RWPE2 (cell line): ENCODE results near the gene PKD2L1.

Experiments used
- ATAC-seq: fragments of 200-7000 bp; cut with Tn5 transposase; 3 replicates; pipeline ENCODE4 v1.9.1; 2021; ENCODE audit warnings: low read depth
- DNase-seq: peaks from one replicate; pipeline ENCODE4 v3.0.0-alpha.2; 2020; ENCODE audit warnings: low spot score
- H3K27ac ChIP-seq: fragments of 450-650 bp; 2 replicates; pipeline ENCODE4 v1.5.1; 2017; ENCODE audit warnings: mild to moderate bottlenecking; ENCODE audit not compliant: poor library complexity, severe bottlenecking
- H3K27me3 ChIP-seq: fragments of 250-450 bp; sonication (Bioruptor Pico); 2 replicates; pipeline ENCODE4 v1.5.1; 2021; ENCODE audit warnings: mild to moderate bottlenecking, moderate library complexity; ENCODE audit not compliant: insufficient read depth, poor library complexity, severe bottlenecking
- H3K36me3 ChIP-seq: fragments of 250-450 bp; sonication (Bioruptor Pico); 2 replicates; pipeline ENCODE4 v1.5.1; 2020; ENCODE audit warnings: low read depth, mild to moderate bottlenecking, moderate library complexity
- H3K4me1 ChIP-seq: fragments of 250-450 bp; sonication (Bioruptor Pico); 2 replicates; pipeline ENCODE4 v1.5.1; 2021; ENCODE audit warnings: mild to moderate bottlenecking, moderate library complexity; ENCODE audit not compliant: insufficient read depth, poor library complexity, severe bottlenecking
- H3K4me3 ChIP-seq: fragments of 250-450 bp; sonication (Bioruptor Pico); 2 replicates; pipeline ENCODE4 v1.5.1; 2021; ENCODE audit warnings: mild to moderate bottlenecking, moderate library complexity; ENCODE audit not compliant: severe bottlenecking
- H3K9me3 ChIP-seq: fragments of 250-450 bp; sonication (Bioruptor Pico); 2 replicates; pipeline ENCODE4 v1.5.1; 2021; ENCODE audit warnings: mild to moderate bottlenecking, moderate library complexity; ENCODE audit not compliant: severe bottlenecking
- CTCF ChIP-seq: fragments of 450-650 bp; IDR thresholded peaks from one replicate; pipeline ENCODE4 v1.5.1; 2017; ENCODE audit warnings: mild to moderate bottlenecking, moderate library complexity; ENCODE audit not compliant: poor library complexity, severe bottlenecking

PKD2L1 gene

GRCh38 chr10:100253041-100253440 lies 77.0 kb downstream of the PKD2L1 start:
- no peak overlapping the region for H3K27ac ChIP-seq
- no peak overlapping the region for H3K4me3 ChIP-seq
- DNase-seq (no peak), ATAC-seq (no peak)
- peaks cover 75% of the 10 kb centered on the region for H3K36me3 ChIP-seq
- H3K4me1 ChIP-seq = no peaks in the 10 kb centered on the region
- TF ChIP-seq CTCF = no peak
- H3K27me3 ChIP-seq = no peaks in the 10 kb centered on the region
- no peaks in the 10 kb centered on the region for H3K9me3 ChIP-seq

GRCh38 chr10:100248820-100249219 lies 81.2 kb downstream of the PKD2L1 start:
- H3K4me1 ChIP-seq = no peaks in the 10 kb centered on the region
- no peak for TF ChIP-seq CTCF
- peaks cover 81% of the 10 kb centered on the region for H3K36me3 ChIP-seq
- no peak overlapping the region for H3K4me3 ChIP-seq
- DNase-seq = no peak
- no peak overlapping the region for H3K27ac ChIP-seq
- H3K27me3 ChIP-seq = no peaks in the 10 kb centered on the region
- no peak for ATAC-seq
- H3K9me3 ChIP-seq = no peaks in the 10 kb centered on the region

GRCh38 chr10:100245484-100246220 lies 84.4 kb downstream of the PKD2L1 start:
- H3K27me3 ChIP-seq = no peaks in the 10 kb centered on the region
- no peak overlapping the region for H3K4me3 ChIP-seq
- peaks cover 83% of the 10 kb centered on the region for H3K36me3 ChIP-seq
- no peak for TF ChIP-seq CTCF
- no peak for ATAC-seq
- H3K9me3 ChIP-seq = no peaks in the 10 kb centered on the region
- DNase-seq = no peak
- no peaks in the 10 kb centered on the region for H3K4me1 ChIP-seq
- H3K27ac ChIP-seq = no peak overlapping the region

- H3K4me3 ChIP-seq = no peak overlapping the region
Measured at GRCh38 chr10:100239851-100240250, 90.2 kb downstream of the PKD2L1 start.

More at GRCh38 chr10:100239851-100240250, 90.2 kb downstream of the PKD2L1 start:
- TF ChIP-seq CTCF = no peak
- ATAC-seq (no peak), DNase-seq (no peak)
- Histone ChIP-seq H3K9me3 (no peaks in the 10 kb centered on the region), H3K36me3 (peaks cover 85% of the 10 kb centered on the region), H3K4me1 (no peaks in the 10 kb centered on the region), H3K27ac (no peak overlapping the region), H3K27me3 (no peaks in the 10 kb centered on the region)
